H1 (cell line): ENCODE data around the gene DLEC1. TPM values are rescaled to one million over a fixed set of nuclear protein-coding genes. Genes with fewer than 3 reads are reported as not detected.

Source experiments
- polyA plus RNA-seq, 7 experiments: library from polyadenylated mRNA; depleted of rRNA in 3 of 7; stranded (reverse) in 5 of 7; unstranded in 2 of 7; fragments of >200 nt in 5 of 7; fragments of 200-250 nt in 2 of 7; gene quantifications; 1 replicate in 5 of 7; 2 replicates in 1 of 7; 4 replicates in 1 of 7; pipeline versions ENCODE4 v1.2.1 to v1.2.3, GENCODE V29; 2011 to 2013; ENCODE audit warnings: missing spikeins in 2 of 7, mixed read lengths in 2 of 7
- total RNA-seq: library from RNA; stranded (reverse); fragmentation: NEBNext Ultra II Directional; extraction: Animal tissue kit (Norgen Biotek cat#: 25700); gene quantifications from 2 replicates; pipeline ENCODE4 v1.2.1, GENCODE V29; 2021
- TF ChIP-seq, protein P1 (sequence below): IDR thresholded peaks from 2 replicates; pipeline ENCODE4 v1.6.1; 2012; ENCODE audit warnings: low read length, inconsistent platforms

The DLEC1 gene
- total and polyA plus RNA-seq, 2 of the 8 experiments (the other 6 are each of a cell fraction or from before 2014, with no cell fraction given): 0.26 to 0.76 TPM

- TF ChIP-seq, protein P1, sequence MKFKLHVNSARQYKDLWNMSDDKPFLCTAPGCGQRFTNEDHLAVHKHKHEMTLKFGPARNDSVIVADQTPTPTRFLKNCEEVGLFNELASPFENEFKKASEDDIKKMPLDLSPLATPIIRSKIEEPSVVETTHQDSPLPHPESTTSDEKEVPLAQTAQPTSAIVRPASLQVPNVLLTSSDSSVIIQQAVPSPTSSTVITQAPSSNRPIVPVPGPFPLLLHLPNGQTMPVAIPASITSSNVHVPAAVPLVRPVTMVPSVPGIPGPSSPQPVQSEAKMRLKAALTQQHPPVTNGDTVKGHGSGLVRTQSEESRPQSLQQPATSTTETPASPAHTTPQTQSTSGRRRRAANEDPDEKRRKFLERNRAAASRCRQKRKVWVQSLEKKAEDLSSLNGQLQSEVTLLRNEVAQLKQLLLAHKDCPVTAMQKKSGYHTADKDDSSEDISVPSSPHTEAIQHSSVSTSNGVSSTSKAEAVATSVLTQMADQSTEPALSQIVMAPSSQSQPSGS: no peak
Measured at GRCh38 chr3:38019658-38020341, 19.2 kb upstream of the DLEC1 start (continued).
